HG03196 (cell line): ENCODE results near the gene REPIN1.

Experiments
- ATAC-seq: cut with Tn5 transposase; IDR thresholded peaks from one replicate; pipeline ENCODE4 v1.9.1; 2021; ENCODE audit not compliant: unreplicated experiment

REPIN1 gene

DNA sequence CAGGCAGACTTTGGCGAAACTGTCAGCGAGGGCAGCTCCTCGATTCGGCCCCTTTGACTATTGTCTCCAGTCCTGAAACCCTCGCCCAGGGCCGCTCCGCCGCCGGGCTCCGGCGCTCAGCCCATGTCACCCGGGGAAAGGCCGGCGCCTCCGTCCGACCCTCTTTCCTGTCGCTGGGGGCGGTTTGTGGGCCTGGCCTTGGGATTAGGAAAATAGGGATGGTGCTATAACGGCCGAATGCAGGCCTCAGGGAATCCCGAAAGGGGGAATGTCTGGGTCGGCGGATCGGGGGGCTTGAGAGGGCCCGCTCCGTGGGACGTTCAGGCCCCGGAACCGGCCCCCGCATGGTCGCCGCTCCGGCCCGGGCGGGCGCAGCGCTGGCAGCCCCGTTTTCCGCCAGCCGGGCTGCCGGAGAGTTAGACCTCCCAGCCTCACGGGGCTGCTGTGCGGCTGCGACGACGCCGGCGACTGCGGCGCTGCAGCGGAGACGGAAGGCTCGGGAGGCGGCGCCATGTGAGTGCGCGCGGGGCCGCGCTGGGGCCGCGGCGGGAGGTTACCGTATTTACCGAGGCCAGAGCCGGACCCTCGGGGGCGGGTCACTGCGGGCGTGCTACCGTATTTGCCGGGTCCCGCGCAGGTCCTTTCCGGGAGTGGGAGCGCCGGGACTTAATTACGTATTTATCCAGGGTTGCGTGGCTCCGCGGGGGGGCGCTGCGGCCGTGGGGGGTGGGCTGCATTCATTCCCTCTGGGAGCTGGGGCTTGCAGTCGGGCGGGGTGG lies 36.4 kb downstream of the REPIN1 start:
- peak; percentile 39 for ATAC-seq

DNA sequence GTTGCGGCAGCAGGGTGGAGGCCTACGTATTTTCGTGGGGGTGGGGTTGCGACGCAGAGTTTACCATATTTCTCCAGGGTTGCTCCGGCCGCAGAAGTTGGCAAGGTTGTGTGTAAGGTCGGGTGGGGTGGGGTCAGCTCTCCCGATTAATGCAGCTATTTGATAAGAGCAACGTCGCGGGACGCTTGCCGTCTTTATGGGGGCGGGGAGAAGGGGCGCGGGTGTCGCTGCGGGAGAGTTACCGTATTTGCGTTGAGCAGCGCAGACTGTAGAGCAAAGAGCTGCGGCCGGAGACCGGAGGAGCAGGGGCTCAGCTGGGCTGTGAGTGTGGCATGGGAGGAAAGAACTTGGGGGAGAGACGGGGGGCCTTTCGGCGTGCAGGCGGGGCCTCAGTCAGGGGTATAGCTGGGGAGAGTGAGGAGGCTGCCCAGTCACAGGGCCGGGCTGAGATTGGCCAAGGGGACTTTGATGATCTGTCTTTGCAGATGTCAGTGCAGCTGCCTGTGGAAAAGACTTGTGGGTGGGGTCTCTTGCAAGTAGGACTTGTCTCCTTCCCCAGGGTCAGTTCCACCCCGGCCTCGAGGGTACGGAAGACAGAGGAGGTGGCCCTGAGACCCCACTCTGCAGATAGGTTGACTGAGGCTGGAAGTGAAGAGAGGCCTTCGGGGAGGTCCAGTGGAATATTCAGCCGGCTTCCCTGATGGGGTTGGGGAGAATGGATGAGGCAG lies 37.1 kb downstream of the REPIN1 start:
- no peak for ATAC-seq

DNA sequence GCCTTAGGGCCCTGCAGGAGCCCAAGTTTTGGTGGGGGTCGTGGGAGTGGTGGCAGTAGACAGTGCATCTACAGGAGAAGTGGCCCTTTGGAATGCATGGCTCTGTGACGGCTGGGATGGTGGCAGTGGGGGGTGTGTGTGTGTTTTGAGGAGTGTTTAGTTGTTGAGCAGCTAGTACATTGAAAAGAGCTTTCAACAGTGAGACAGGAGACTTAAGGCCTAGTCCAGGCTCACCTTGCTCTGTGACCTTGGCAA lies 37.6 kb downstream of the REPIN1 start:
- ATAC-seq = no peak

DNA sequence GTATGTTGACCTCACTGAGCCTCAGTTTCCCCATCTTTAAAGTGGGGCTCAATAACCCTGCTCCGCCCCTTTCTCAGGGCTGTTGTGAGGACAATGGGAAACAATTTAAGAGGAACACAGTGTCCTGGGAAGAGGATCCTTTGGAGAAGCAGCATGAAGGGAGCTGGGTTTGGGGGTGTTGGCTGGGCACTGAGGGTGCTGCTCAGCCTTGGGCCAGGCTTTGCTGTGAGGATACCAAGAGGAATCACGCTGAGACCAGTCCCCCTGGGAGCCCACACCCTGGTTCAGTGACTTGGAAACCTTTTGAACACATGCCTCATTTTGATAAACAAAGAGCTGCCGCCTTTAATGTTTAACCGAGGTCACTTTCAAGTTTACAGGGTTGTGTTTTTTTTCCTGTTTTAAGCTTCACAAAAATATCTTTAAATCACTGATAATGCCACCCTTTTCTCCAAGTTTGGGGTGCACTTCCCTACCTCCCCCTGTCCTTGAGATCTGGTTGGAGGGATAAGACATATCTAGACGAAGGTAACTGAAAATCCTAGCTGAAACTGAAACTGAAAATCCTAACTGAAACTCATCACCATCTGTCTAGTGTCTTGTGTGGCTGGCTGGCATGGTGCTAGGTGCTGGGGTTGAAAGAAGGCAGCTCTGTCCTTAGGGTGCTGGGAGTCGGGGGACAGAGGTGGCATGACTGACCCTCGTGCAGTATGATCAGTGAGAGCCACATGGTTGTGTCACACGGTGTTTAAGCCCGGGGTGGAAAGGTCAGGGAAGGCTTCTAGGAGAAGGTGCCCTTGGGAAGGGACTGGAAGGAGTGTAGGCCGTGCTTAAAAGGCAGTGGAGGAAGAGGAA lies 38.2 kb downstream of the REPIN1 start:
- peak; percentile 53 for ATAC-seq

DNA sequence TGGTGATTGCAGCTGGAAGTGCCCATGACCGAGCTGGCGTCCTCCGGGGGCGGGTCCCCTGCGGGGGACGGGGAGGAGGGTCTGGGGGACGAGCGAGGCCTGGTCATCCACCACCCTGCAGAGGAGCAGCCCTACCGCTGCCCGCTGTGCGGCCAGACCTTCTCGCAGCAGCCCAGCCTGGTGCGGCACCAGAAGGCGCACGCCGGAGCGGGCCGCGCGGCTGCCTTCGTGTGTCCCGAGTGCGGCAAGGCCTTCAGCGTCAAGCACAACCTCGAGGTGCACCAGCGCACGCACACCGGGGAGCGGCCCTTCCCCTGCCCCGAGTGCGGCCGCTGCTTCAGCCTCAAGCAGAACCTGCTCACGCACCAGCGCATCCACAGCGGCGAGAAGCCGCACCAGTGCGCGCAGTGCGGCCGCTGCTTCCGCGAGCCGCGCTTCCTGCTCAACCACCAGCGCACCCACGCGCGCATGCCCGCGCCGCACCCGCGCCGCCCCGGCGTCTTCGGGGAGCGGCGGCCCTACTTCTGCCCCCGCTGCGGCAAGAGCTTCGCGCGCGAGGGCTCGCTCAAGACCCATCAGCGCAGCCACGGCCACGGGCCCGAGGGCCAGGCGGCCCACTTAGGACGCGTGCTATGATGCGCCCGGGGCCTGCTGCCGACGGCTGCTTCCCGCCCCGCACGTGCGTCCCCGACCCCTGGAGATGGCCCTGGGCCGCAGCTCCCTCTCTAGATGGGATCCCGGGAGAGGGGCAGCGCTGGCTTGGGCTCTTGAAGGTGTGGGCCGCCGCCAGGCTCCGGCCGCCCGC lies 39.2 kb downstream of the REPIN1 start:
- ATAC-seq = no peak

DNA sequence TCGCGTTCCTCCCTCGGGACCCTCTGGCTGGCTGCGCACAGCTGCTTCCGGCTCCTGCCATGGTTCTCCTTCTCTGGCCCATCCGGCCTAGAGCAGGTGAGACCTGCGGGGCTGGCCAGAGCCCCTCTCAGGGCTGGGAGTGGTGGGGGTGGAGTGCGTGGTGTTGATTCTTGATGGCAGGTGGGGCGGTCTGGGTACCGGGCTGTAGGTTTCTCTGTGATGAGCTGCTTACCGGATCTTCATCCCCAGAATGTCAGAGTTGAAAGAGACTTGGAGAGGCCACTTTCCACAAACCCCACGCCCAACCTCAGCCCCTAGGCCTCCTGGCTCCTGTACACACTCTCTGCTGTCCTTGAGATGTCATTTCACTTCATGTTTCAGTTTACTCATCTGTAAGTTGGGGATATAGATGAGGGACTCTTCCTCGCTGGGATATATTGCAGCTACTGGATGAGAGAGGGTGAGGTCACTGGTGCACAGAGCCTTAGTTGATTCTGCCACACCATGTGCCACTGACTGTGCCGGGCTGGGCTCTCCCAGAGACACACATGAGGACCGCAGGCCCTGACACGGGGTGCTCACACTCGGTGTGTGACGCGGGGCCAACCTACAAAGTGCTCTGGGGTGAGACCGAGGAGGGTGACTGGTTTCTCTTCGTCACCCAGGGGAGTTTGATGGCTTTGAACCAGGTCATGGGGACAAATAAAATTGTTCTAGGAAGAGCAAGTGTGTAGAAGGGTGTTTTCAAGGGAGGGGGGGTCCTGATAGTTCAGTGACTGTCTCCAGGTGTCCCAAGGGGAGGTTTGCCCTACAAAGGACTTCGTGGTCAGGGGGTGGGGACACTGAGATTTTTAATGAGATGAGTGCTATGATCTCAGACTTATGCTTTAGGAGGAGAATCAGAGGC lies 40.0 kb downstream of the REPIN1 start:
- no peak for ATAC-seq

DNA sequence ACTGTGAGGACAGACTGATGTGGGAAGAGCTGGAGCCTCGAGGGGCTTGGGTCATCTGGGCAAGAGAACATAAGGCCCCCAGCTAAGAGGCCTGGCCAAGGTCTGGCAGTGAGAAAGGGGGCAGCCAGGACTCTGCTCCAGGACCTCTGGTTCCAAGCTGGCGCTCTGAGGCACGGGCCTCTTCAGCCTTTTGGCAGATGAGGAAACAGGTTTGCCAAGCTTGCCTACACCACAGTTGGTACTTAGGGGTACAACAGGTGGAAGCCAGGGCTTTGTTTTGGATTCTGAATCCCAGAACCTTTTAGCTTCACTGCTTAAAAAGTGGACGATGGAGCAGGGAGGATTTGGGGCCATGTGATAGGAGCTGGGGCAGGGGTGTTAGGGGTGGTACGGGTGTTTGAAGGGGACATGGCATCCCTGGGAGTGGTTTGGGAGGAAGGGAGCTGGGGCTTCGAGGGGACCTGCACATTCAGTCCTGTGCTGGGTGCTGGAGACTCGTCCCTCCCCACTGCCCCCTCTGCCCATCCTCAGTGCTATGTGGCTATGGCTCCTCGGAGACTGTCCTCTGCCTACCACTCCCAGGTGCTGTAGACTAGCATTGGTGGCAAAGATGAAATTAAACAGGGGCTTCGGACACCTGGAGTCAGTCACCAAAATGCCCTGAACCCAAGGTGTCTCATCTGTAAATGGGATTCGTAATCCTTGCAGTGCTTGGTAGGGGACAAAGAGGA lies 40.8 kb downstream of the REPIN1 start:
- ATAC-seq = no peak

DNA sequence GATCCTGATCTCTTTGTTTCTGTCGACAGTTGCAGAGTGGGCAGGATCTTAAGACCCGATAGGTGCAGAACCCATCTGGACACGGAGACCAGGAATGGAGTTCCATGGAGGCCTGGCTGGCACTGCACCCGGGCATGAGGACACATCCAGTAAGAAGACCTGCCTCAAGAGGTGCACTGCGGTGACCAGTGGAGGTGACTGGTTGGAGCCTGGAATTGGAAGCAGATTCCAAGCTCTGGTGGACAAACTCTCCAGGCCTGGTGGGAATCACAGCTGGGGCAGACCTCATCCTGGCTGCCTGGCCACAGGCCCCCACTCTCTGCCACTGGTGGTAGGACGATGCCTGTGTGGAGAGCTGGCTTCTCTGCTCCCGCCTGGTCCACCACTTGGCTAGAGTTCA lies 41.5 kb downstream of the REPIN1 start:
- ATAC-seq = no peak

DNA sequence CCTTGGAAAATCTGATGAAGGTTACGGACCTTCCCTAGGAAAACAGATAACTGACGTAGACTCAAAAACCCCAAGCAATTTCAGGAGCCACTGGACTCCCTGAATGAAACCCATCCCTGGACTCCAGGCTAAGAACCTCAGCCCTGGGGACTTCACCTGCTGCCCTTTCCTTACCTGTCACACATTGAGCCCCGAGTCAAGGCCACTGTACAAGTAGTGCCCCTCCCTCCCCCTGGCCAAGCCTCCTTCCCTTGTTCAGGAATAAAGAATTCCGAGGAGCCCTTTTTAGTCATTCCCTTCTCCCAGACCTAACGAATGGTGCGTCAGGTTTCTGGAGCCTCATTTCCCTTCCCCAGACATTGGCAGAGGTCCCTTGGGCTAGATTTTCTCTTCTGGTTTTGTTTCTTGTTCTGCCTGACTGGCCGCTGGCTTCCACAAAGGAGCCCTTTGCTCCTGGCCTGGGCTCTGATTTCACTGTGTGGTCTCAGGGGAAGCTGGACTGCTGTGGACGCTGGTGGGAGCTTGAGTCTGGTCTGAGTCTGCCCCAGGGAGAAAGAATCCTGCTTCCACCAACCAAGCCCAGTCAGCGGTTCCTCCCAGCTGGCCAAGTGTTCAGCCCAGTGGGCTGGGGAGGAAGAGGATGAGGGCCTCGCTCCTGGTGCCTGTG lies 42.2 kb downstream of the REPIN1 start:
- ATAC-seq = no peak

DNA sequence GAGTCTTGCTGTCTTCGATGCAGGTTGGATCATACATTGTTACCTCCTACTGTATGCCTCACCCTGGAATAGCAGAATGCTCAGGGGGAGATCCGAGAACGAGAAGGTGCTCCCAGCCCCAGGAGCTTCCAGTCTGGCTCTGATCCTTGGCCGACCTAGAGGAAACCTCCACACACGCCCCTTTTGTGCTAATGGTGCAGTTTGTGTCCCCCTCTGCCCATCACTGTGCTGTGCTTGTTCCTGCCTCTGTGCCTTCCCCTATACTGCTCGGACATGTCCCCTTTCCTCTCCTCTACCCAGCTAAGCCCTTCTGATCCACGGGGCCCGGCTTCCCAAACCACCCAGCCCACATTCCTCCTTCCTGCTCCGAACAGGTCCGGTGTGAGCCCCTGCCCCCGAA lies 43.0 kb downstream of the REPIN1 start:
- no peak for ATAC-seq

DNA sequence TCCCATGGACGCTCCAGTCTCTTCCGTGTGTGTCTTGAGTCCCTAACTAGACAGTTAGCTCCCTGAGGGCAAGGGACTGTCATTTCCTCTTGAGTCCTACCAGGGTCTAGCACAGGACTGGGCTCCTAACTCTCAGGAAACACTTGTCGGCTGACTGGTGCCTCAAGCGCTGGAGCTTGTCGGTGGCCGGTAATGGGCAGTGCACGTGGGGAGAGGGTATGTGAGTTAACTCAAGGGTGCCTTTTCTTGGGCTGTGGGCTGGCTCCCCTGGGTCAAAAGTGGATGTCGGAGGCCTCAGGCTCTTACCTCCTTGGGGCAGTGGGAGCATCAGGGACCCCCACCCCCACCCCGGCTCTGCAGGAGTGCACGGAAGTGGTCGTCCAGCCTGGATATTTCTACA lies 43.4 kb downstream of the REPIN1 start:
- ATAC-seq = no peak

DNA sequence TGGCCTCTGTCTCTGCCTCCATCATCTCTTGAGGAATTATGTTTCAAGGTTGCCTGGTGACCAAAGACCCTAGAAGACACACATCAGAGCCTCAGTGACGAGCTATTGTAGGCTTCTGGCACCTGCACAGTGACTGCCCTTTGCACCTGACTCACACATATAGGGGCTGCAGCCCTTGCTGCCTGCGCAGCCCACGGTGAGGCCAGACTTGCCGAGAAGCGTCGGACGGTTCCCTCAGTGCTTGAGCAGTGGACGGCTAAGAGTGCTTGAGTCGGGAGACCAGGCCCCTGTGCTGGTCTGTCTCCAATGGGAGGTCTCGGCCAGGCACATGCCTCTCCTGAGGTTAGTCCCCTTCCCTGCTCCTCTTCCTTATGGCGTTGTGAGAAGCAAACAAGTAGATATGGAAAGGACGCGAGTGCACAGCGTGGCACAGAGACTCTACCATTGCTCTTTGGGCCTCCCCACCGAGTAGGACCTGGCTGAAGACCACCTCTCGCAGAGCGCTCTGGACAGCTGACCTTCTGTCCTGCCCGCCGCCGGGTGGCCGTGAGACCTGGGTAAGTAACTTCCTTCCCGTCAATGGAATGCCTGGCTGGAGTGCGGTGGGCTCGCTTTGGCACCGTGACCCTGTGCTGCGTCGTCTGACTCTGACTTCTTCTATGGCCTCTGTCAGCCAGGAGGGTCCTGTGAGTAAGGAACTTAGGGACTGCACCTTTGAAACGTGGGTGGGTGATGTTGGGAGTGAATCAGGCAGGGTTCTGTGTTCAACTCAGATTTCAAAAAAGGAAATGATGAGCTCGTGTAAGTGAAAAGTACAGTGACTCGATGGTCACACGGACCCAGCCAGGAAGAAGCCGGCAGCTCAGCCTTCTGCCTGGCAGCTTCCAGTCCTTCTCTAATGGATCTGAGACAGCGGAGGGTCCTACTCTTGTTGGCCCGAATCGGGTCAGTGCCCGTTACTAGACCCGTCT lies 44.2 kb downstream of the REPIN1 start:
- no peak for ATAC-seq

DNA sequence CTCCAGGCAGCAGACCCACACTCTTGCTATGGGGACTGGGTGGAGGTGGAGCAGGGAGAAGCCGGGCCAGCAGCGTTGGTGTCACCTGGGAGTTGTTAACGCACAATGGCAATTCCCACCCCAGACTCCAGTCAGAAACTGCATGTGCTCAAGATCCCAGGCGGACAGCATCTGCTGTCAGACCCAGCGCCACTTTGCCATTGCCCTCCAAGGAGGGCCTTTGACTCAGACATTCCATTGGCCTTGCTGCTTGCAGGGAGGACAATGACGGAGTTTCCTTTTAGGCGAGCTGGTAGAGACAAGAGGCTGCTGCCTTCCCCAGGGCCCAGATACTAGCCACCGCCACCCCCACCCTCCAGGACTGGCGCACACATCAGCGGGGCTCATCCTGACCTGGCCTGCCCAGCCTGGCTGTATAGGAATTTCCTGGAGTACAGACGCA lies 45.0 kb downstream of the REPIN1 start:
- ATAC-seq = no peak

DNA sequence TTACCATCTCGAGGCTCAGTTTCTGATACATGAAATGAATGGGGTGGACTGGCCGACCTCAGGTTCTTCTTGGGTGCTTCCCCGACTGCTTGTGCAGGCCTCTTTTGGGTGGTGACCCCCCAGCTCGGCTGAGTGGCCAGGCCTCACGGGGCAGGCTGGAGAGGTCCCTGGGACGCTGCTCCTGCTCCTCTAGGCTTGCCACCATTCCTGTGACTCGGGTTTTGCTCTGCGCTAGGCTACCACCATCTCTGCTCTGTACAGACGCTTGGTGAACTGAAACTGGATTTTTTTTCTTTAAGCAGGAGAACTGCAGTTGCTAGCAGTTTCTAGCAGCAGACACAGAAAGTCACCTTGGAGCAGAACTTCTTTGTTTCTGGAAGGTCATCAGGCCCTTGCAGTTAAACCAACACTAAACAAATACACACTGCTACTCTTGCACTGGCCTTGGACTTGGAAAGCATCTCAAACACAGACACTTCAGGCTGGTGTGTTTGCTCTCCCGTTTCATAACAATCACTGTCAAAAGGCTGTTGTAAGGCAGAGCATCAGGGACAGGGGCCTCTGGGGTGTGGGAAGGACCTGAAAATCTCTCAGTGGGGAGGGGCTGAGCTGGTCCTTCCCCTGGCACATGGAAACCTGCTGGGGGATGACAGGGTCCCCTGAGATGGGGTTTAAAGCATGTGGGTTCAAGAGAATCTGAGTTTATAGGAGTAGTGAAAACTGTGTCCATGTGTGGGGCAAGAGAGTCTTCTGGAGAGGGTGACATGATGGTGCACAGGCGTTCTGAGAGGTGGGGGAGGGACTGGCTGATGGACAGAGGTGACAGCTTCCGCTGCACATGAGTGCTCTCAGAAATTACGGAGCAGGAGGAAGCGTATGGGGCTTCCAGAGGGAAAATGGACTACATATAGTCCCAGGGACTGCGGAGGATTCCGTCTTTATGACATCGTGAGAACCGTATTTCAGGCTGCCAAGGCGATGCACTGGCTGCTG lies 46.8 kb downstream of the REPIN1 start:
- no peak for ATAC-seq

DNA sequence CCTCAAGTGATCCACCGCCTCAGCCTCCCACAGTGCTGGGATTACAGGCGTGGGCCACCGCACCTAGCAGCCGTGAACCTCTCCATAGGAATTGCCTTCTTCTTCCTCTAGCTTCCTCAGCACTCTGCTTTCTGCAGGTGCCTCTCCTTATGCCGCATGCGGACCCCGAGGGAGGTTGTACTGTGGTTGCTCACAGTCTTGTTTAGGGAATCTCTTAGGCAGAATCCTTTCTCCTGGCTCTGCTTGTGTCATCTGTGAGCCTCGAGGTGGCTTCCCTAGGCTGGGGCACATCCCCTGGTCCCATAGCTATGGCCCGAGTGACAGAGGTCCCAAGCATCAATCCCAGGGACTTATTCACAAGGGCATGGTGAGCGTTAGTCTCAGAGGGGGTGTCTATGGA lies 48.6 kb downstream of the REPIN1 start:
- no peak for ATAC-seq

DNA sequence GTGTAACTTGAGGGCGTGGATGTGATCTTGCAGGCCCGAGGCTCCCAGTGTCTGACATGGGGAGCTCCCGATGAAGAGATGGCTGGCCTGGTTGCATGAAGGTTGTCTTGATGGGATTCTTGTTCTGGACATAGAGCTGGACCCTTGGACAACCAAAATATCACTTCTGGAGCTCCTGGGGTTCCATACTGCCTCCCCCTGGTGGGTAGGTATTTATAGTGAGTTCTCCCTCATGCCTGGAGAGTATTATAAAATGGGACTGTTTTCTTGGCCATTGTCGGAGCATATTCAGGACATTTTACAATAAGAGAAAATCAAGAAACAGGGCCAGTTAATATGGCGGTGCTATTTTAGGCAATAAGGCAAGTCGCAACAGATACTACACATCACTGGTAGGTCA lies 49.2 kb downstream of the REPIN1 start:
- no peak for ATAC-seq
